Raji (cell line): ENCODE results near the gene POLE.

Experiments
- POLR2A ChIP-seq: IDR thresholded peaks from 2 replicates; pipeline ENCODE4 v1.6.1; 2011; ENCODE audit warnings: low read depth, low read length, control low read depth; ENCODE audit not compliant: insufficient read depth

The POLE gene

DNA sequence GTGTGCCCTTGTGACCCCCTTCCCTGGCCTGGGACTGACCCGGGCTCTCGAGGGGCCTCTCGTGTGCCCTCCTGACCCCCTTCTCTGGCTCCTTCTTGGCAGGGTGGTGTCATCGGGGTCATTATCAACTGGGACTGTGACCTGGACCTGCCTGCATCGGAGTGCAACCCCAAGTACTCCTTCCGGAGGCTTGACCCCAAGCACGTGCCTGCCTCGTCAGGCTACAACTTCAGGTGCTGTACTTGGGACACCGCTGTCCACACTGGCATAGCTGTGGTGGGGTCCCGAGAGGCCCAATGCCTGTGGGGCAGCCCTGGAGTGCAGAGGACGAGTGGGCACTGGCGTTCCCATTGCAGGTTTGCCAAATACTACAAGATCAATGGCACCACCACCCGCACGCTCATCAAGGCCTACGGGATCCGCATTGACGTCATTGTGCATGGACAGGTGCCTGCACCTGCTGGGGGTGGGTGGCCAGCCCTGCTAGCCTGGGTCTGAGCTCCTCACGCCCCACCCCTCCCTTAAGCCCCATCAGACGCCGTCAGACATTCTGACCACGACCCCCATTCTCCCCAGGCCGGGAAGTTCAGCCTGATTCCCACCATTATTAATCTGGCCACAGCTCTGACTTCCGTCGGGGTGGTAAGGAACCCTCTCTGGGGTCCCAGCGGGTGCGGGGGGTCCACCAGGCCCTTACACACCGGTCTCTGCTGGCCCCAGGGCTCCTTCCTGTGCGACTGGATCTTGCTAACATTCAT is 66.1 kb downstream of the POLE start:
- TF ChIP-seq POLR2A: no peak

- no peak for TF ChIP-seq POLR2A
Observed at GRCh38 chr12:132620113-132620898, 66.8 kb downstream of the POLE start.

DNA sequence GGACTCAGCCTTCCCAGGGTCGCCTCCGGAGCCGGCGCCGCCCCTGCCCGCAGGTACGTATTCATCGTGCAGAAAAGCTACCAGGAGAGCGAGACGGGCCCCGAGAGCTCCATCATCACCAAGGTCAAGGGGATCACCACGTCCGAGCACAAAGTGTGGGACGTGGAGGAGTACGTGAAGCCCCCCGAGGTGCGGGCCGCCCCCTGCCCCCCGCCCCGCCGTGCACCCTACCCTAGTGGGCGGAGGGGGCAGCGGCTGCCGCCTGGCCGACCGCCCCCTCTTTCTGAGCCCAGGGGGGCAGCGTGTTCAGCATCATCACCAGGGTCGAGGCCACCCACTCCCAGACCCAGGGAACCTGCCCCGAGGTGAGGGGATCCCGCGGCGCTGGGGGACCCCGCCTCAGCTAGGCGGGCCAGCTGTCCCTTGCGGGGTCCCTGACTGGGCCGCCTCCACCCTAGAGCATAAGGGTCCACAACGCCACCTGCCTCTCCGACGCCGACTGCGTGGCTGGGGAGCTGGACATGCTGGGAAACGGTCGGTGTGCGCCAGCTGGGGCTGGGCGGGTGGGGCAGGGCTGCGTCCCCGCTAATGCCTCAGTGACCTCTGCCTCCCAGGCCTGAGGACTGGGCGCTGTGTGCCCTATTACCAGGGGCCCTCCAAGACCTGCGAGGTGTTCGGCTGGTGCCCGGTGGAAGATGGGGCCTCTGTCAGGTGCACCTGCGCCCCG is 67.6 kb downstream of the POLE start:
- no peak for TF ChIP-seq POLR2A

GRCh38 chr12:132619071-132619385 is 68.1 kb downstream of the POLE start:
- no peak for TF ChIP-seq POLR2A

DNA sequence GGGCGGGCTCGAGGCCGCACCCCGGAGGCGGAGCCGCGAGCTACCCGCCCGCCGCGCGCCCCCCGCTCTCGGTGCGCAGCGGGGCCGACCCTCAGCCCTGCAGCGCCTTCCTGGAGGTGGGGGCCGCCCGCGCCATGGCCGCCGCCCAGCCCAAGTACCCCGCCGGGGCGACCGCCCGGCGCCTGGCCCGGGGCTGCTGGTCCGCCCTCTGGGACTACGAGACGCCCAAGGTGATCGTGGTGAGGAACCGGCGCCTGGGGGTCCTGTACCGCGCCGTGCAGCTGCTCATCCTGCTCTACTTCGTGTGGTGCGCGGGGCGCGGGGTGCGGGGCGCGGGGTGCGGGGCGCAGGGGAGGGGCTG is 68.5 kb downstream of the POLE start, which contains the start of gene P2RX2:
P2RX2 (plus strand) TSS at position 94 of the 361 bp plus-strand sequence; CDS start at position 135, 41 bp downstream.
- no peak for TF ChIP-seq POLR2A

DNA sequence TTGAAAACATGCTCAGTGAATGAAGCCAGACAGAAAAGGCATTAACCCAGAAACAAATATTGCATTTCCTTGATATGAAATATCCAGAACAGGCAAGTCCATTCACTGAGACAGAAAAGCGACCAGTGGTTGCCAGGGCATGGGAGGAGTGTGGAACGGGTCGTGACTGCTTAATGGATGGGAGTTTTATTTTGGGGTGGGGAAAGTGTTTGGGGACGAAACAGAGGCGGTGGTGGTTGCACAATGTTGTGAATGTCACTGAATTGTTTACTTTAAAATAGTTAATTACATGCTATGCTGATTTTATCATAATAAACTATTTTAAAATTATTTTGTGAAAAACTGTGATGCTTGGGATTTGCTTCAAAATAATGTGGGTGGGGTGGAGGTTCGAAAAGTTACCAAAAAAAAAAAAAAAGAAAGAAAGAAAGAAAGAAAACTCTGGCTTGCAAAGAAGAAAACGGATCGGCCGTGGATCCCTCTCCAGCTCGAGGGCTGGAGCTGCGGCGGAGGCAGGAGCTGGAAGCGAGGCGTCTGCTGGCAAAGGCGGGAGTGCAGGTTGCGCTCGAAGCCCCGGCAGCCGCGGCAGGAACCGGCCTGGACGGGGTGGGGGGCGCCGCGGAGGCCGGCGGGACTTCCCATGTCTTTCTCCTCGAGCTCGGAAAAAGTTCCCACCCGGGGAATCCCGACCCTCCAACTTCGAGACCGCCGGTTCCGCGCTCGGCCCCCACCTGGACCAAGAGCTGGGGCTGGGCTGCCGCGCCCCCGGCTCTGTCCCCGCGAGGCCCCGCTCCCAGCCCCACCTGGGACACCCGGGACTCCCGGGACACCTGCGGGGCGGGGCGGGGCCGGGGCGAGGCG is 69.1 kb downstream of the POLE start:
- TF ChIP-seq POLR2A: no peak

- no peak for TF ChIP-seq POLR2A
Observed at GRCh38 chr12:132617135-132617701, 69.9 kb downstream of the POLE start.

DNA sequence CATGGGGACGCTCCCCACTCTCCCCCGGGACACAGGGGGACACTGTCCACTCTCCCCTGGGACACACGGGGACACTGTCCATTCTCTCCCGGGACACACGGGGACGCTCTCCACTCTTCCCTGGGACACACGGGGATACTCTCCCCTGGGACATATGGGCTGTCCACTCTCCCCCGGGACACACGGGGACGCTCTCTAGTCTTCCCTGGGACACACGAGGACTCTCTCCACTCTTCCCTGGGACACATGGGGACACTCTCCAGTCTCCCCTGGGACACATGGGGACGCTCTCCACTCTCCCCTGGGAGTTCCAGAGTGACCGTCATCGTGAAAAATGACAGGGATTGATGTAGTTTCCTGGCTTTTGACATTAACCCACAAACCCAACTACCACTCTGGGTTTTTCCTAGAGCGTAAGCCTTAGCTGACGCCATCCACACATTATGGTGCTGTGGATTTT is 71.5 kb downstream of the POLE start:
- no peak for TF ChIP-seq POLR2A

- TF ChIP-seq POLR2A: no peak
Observed at GRCh38 chr12:132614861-132615578, 72.1 kb downstream of the POLE start.

GRCh38 chr12:132614029-132614428 is 73.1 kb downstream of the POLE start:
- no peak for TF ChIP-seq POLR2A

DNA sequence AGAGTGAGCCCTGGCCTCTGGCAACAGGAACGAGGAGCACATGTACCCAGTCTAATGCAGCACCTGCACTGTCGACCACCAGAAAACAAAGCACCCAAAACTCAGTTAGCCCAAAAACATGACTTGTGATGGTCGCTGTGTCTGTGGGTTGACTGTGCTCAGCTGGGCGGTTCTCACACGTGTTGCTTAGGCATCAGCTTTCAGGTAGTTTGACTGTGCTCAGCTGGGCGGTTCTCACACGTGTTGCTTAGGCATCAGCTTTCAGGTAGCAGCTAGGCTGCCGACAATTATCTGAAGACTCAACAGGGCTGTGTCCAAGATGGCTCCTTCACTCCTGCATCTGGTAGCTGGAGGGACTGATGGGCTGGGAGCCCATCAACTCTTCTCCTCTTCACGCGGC is 75.5 kb downstream of the POLE start:
- TF ChIP-seq POLR2A: no peak

DNA sequence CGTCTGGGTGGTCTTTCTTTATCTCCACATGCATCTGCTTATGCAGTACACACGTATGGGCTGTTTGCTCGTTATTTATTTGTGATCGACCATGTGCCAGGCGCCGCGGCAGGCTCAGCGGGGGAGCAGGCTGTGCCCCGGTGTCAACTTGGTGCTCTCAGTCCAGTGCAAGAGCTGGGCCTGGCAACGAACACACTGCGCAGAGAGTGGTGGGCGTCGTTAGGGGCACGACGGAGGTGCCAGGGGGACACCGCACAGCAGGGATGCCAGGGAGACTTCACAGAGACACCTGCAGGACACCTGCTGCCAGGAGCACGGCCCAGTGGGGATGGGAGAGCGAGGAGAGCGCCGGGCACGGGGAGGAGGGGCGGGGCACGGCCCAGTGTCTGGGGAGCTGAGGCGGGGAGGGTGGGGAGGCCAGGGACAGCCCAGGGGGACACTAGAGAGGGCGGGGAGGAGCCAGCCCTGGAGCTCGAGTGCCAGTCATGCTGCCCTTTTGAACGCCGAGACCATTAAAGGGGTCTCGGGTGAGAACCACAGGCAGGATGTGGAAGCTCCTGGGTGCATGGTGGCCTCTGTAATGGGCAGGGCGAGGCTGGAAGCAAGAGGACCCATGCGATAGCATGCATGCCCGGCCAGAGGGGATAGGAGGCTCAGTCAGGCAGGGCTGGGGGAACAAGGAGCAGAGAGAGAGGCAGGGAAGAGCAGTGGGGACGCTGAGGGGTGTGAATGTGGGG is 76.1 kb downstream of the POLE start:
- TF ChIP-seq POLR2A: no peak
